K562 (cell line): ENCODE measurements around the gene ZNF680. TPM values are rescaled to one million over a fixed set of nuclear protein-coding genes. Genes with fewer than 3 reads are reported as not detected.

Experiments used
- ATAC-seq: fragments of 200-7000 bp; cut with Tn5 transposase; 3 replicates; pipeline ENCODE4 v1.9.1; 2020; ENCODE audit warnings: moderate library complexity
- BruUV-seq: library from RNA; stranded (reverse); fragments of 400-500 nt; replicated peaks from 2 replicates; lab custom pipeline; 2021; lab: Mats Ljungman, UMichigan
- CTCF ChIA-PET: fragments of 300-600 bp; formaldehyde crosslinking; extraction: SDS; loops from one replicate; lab custom pipeline; 2021; ENCODE audit warnings: low intra/inter-chr PET ratio; lab: Yijun Ruan, JAX
- POLR2A ChIA-PET: fragments of 300-600, 350-650 bp; sonication (Branson Sonifier 250); formaldehyde crosslinking; extraction: SDS; loops from one replicate; lab custom pipeline; 2021; ENCODE audit warnings: antibody characterized with exemption, inconsistent platforms; lab: Yijun Ruan, JAX
- DNase-seq, 4 experiments: peaks; one replicate each; pipeline versions ENCODE4 v3.0.0 to v3.0.0-alpha.2; 2011 to 2018; ENCODE audit warnings: low spot score in 3 of 4, mixed read lengths in 3 of 4; ENCODE audit errors: extremely low read depth in 1 of 4
- FAIRE-seq: peaks from 2 replicates; lab custom pipeline; 2011; peaks lifted over from hg19 to GRCh38; lab: Jason Lieb, UNC
- H2AFZ ChIP-seq: 2 replicates; pipeline ENCODE4 v1.6.0; 2011; ENCODE audit warnings: low read depth, low read length, control low read depth, inconsistent platforms
- H3K27ac ChIP-seq: fragments of 200-600 bp; 3 replicates; pipeline ENCODE4 v1.8.0; 2011; ENCODE audit warnings: low read depth, mild to moderate bottlenecking, control low read depth, inconsistent platforms, low read length, moderate library complexity, mixed read lengths; ENCODE audit errors: extremely low read depth
- H3K27me3 ChIP-seq, 2 experiments: fragments of 300-600 bp in 1 of 2; 2 replicates in 1 of 2; 3 replicates in 1 of 2; pipeline versions ENCODE4 v1.6.0 to v1.8.0; 2011; ENCODE audit warnings: inconsistent platforms in 2 of 2, low read length in 2 of 2, mild to moderate bottlenecking in 1 of 2, mixed read lengths in 1 of 2, moderate library complexity in 1 of 2; ENCODE audit not compliant: control insufficient read depth in 2 of 2, insufficient read depth in 2 of 2
- H3K36me3 ChIP-seq: fragments of 300-600 bp; 3 replicates; pipeline ENCODE4 v1.8.0; 2011; ENCODE audit warnings: mild to moderate bottlenecking, low read length, inconsistent platforms; ENCODE audit not compliant: control insufficient read depth, insufficient read depth
- H3K4me1 ChIP-seq, 2 experiments: fragments of 200-600 bp in 1 of 2; replicated peaks in 1 of 2; 2 replicates in 1 of 2; 3 replicates in 1 of 2; pipeline versions ENCODE4 v1.5.1 to v1.8.0; 2011; ENCODE audit warnings: inconsistent platforms in 2 of 2, low read length in 2 of 2, mild to moderate bottlenecking in 1 of 2, mixed read lengths in 1 of 2, moderate library complexity in 1 of 2; ENCODE audit not compliant: control insufficient read depth in 2 of 2, insufficient read depth in 2 of 2
- H3K4me2 ChIP-seq: 2 replicates; pipeline ENCODE4 v1.6.1; 2011; ENCODE audit warnings: low read length, control low read depth, inconsistent platforms, mixed read lengths; ENCODE audit not compliant: insufficient read depth
- H3K4me3 ChIP-seq: fragments of 200-600 bp; sonication (generic), shearing (Covaris generic); 2 replicates; pipeline ENCODE4 v1.5.1; 2016; ENCODE audit warnings: control low read depth, inconsistent platforms
- H3K79me2 ChIP-seq: fragments of 200-600 bp; 3 replicates; pipeline ENCODE4 v1.8.0; 2011; ENCODE audit warnings: low read length, inconsistent platforms; ENCODE audit not compliant: control insufficient read depth, insufficient read depth
- H3K9ac ChIP-seq, 2 experiments: 2 replicates each; pipeline versions ENCODE4 v1.6.0 to v1.6.1; 2011; ENCODE audit warnings: low read depth in 2 of 2, low read length in 2 of 2, control low read depth in 1 of 2, inconsistent platforms in 1 of 2, mild to moderate bottlenecking in 1 of 2, mixed read lengths in 1 of 2; ENCODE audit not compliant: insufficient read depth in 1 of 2
- H3K9me1 ChIP-seq: one replicate; pipeline ENCODE4 v1.6.0; 2011; ENCODE audit warnings: inconsistent platforms, mild to moderate bottlenecking, low read length, moderate library complexity; ENCODE audit not compliant: control insufficient read depth, insufficient read depth
- H3K9me3 ChIP-seq: replicated peaks from 2 replicates; pipeline ENCODE4 v1.5.1; 2011; ENCODE audit warnings: low read depth, low read length, inconsistent platforms; ENCODE audit not compliant: control insufficient read depth, insufficient read depth
- H4K20me1 ChIP-seq: replicated peaks from 2 replicates; pipeline ENCODE4 v1.6.1; 2011; ENCODE audit warnings: low read length, inconsistent platforms, mixed read lengths; ENCODE audit not compliant: control insufficient read depth, insufficient read depth
- ARID1B ChIP-seq: fragments of 450-650 bp; IDR thresholded peaks from 2 replicates; pipeline ENCODE4 v1.6.1; 2016; ENCODE audit warnings: antibody characterized with exemption, mild to moderate bottlenecking, inconsistent platforms
- ARID2 ChIP-seq: fragments of 450-650 bp; IDR thresholded peaks from 2 replicates; pipeline ENCODE4 v1.6.1; 2017; ENCODE audit warnings: antibody characterized with exemption, mild to moderate bottlenecking
- GTF2E2 ChIP-seq: fragments of 200-800 bp; sonication (Bioruptor generic); IDR thresholded peaks from 2 replicates; pipeline ENCODE4 v1.6.1; 2016; ENCODE audit warnings: missing genetic modification characterization, missing compliant biosample characterization
- HNRNPUL1 ChIP-seq: fragments of 200-400 bp; formaldehyde crosslinking; IDR thresholded peaks from 2 replicates; pipeline ENCODE4 v1.6.1; 2017; ENCODE audit warnings: low read length
- RB1 ChIP-seq: fragments of 450-650 bp; IDR thresholded peaks from 2 replicates; pipeline ENCODE4 v1.6.1; 2017; ENCODE audit warnings: low read depth, mild to moderate bottlenecking
- RHOXF2B ChIP-seq: fragments of 250-450 bp; sonication (Bioruptor Pico); conservative IDR thresholded peaks from 2 replicates; pipeline ENCODE4 v1.5.1; 2021
- ZC3H11A ChIP-seq: IDR thresholded peaks from 2 replicates; pipeline ENCODE4 v1.6.1; 2012; ENCODE audit warnings: low read depth, low read length, improper control_type of control experiment
- ZNF76 ChIP-seq: fragments of 250-450 bp; sonication (Bioruptor Pico); IDR thresholded peaks from 2 replicates; pipeline ENCODE4 v1.4.0; 2020; ENCODE audit warnings: mild to moderate bottlenecking, moderate library complexity, borderline replicate concordance
- WGBS: fragments of 100-300 bp; shearing (Covaris generic); methylation state at CpG from one replicate; pipeline ENCODE4 v1.1.6; 2016; ENCODE audit warnings: low coverage, mixed read lengths; ENCODE audit not compliant: insufficient coverage; ENCODE audit errors: missing lambda C conversion rate; 5-methylcytosine and 5-hydroxymethylcytosine counted together
- in situ Hi-C: fragments of 300-500 bp; cut with MboI; formaldehyde crosslinking; loops from 4 replicates; pipeline ENCODE4 v1.15.0; 2018; ENCODE audit warnings: inconsistent platforms, mixed read lengths
- intact Hi-C: fragments of 100-400 bp; cut with micrococcal nuclease; formaldehyde crosslinking; loops from 2 replicates; pipeline ENCODE4 v1.14.2; 2022
- polyA plus RNA-seq, 8 experiments: library from polyadenylated mRNA; depleted of rRNA in 4 of 8; stranded (reverse) in 5 of 8; unstranded in 3 of 8; fragments of >200 nt; fragmentation: Nextera tagmentation in 2 of 8; fragmentation: Illumina TruSeq in 1 of 8; extraction: Ambion mirVana in 2 of 8; extraction: Trizol in 1 of 8; gene quantifications; 2 replicates each; pipeline versions ENCODE4 v1.2.1 to v1.2.3, GENCODE V29; 2011 to 2014; ENCODE audit warnings: inconsistent platforms in 1 of 8, missing spikeins in 1 of 8
- total RNA-seq, 7 experiments: library from RNA; depleted of rRNA in 6 of 7; stranded (reverse); fragments of >200 nt in 6 of 7; fragmentation: Illumina TruSeq in 2 of 7; extraction: Trizol in 2 of 7; gene quantifications; 2 replicates each; pipeline versions ENCODE4 v1.2.1 to v1.2.3, GENCODE V29; 2011 to 2021; ENCODE audit warnings: low replicate concordance in 1 of 7
- TF ChIP-seq, protein P1 (sequence below): conservative IDR thresholded peaks from 2 replicates; pipeline ENCODE4 v1.6.1; 2011; ENCODE audit warnings: low read depth, mild to moderate bottlenecking, low read length; ENCODE audit not compliant: control insufficient read depth
- TF ChIP-seq, protein P2 (sequence below): sonication (generic); formaldehyde crosslinking; IDR thresholded peaks from 2 replicates; pipeline ENCODE4 v1.8.1; 2023; ENCODE audit warnings: mild to moderate bottlenecking, missing genetic modification reagents
- TF ChIP-seq, protein P3 (sequence below): fragments of 200-800 bp; sonication (Bioruptor generic); IDR thresholded peaks from 2 replicates; pipeline ENCODE4 v1.6.1; 2017; ENCODE audit warnings: missing genetic modification characterization, missing compliant biosample characterization
- TF ChIP-seq, protein P4 (sequence below): fragments of 450-650 bp; IDR thresholded peaks from 2 replicates; pipeline ENCODE4 v1.6.1; 2016; ENCODE audit warnings: low read depth, mild to moderate bottlenecking, moderate library complexity
- TF ChIP-seq, protein P5 (sequence below): IDR thresholded peaks from 2 replicates; pipeline ENCODE4 v1.6.1; 2014; ENCODE audit warnings: antibody characterized with exemption
- TF ChIP-seq, protein P6 (sequence below): fragments of 450-650 bp; conservative IDR thresholded peaks from 2 replicates; pipeline ENCODE4 v1.6.1; 2016; ENCODE audit warnings: missing genetic modification characterization, low read depth, mild to moderate bottlenecking, missing compliant biosample characterization, moderate library complexity

The ZNF680 gene
- total and polyA plus RNA-seq, 9 of the 15 experiments (the other 6 are each of a cell fraction or from before 2014, with no cell fraction given): 7.0 to 25.0 (median 12.0) TPM

DNA sequence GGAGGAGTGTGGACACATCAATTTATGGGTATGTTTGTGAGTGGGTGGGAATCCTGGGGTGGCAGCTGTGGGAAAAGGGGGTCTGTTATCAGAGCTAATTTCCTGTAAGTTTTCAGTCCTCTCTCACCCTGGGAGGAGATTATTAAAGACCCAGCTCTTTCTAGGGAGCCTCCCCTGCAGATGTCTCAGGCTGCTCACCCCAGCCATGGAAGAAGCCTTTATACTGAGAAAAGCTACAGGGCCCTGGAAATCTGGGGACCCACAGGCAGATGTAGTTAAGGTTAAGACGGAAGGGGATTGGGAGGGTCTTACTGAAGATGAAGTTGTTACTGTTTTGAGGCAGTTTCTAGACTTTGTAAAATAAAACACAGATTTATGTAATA, 4.6 kb downstream of the ZNF680 start:
- Histone ChIP-seq H3K4me2 (no peak overlapping the region), H3K27ac (no peak overlapping the region), H3K4me3 (no peak overlapping the region), H3K36me3 (peaks cover 5% of the 10 kb centered on the region; the same call in 1 of the 3 replicates), H3K4me1 (peaks cover 0 to 4% of the 10 kb centered on the region in 2 experiments; a peak in 3 of 5 replicates), H3K79me2 (peaks cover 71% of the 10 kb centered on the region), H3K9me3 (no peaks in the 10 kb centered on the region), H4K20me1 (no peaks in the 10 kb centered on the region), H2AFZ (no peak overlapping the region)
- 47% methylated on average over 1 of the region's 1 CpG for whole genome bisulfite sequencing
- ChIA-PET CTCF (no interaction called here), POLR2A (no interaction called here)
- no peak for FAIRE-seq
- TF ChIP-seq, protein P1, sequence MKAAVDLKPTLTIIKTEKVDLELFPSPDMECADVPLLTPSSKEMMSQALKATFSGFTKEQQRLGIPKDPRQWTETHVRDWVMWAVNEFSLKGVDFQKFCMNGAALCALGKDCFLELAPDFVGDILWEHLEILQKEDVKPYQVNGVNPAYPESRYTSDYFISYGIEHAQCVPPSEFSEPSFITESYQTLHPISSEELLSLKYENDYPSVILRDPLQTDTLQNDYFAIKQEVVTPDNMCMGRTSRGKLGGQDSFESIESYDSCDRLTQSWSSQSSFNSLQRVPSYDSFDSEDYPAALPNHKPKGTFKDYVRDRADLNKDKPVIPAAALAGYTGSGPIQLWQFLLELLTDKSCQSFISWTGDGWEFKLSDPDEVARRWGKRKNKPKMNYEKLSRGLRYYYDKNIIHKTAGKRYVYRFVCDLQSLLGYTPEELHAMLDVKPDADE: no peak
- TF ChIP-seq ZNF76 (CRISPR knock-in tag) (no peak), ZC3H11A (no peak), RB1 (no peak), ARID2 (no peak), HNRNPUL1 (no peak), RHOXF2B (no peak), ARID1B (no peak), GTF2E2 (no peak)
- TF ChIP-seq, protein P2, sequence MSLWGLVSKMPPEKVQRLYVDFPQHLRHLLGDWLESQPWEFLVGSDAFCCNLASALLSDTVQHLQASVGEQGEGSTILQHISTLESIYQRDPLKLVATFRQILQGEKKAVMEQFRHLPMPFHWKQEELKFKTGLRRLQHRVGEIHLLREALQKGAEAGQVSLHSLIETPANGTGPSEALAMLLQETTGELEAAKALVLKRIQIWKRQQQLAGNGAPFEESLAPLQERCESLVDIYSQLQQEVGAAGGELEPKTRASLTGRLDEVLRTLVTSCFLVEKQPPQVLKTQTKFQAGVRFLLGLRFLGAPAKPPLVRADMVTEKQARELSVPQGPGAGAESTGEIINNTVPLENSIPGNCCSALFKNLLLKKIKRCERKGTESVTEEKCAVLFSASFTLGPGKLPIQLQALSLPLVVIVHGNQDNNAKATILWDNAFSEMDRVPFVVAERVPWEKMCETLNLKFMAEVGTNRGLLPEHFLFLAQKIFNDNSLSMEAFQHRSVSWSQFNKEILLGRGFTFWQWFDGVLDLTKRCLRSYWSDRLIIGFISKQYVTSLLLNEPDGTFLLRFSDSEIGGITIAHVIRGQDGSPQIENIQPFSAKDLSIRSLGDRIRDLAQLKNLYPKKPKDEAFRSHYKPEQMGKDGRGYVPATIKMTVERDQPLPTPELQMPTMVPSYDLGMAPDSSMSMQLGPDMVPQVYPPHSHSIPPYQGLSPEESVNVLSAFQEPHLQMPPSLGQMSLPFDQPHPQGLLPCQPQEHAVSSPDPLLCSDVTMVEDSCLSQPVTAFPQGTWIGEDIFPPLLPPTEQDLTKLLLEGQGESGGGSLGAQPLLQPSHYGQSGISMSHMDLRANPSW: no peak
- TF ChIP-seq, protein P3, sequence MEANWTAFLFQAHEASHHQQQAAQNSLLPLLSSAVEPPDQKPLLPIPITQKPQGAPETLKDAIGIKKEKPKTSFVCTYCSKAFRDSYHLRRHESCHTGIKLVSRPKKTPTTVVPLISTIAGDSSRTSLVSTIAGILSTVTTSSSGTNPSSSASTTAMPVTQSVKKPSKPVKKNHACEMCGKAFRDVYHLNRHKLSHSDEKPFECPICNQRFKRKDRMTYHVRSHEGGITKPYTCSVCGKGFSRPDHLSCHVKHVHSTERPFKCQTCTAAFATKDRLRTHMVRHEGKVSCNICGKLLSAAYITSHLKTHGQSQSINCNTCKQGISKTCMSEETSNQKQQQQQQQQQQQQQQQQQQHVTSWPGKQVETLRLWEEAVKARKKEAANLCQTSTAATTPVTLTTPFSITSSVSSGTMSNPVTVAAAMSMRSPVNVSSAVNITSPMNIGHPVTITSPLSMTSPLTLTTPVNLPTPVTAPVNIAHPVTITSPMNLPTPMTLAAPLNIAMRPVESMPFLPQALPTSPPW (CRISPR knock-in tag): no peak
- TF ChIP-seq, protein P4, sequence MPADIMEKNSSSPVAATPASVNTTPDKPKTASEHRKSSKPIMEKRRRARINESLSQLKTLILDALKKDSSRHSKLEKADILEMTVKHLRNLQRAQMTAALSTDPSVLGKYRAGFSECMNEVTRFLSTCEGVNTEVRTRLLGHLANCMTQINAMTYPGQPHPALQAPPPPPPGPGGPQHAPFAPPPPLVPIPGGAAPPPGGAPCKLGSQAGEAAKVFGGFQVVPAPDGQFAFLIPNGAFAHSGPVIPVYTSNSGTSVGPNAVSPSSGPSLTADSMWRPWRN: no peak
- TF ChIP-seq, protein P5, sequence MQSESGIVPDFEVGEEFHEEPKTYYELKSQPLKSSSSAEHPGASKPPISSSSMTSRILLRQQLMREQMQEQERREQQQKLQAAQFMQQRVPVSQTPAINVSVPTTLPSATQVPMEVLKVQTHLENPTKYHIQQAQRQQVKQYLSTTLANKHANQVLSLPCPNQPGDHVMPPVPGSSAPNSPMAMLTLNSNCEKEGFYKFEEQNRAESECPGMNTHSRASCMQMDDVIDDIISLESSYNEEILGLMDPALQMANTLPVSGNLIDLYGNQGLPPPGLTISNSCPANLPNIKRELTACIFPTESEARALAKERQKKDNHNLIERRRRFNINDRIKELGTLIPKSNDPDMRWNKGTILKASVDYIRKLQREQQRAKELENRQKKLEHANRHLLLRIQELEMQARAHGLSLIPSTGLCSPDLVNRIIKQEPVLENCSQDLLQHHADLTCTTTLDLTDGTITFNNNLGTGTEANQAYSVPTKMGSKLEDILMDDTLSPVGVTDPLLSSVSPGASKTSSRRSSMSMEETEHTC: no peak
- TF ChIP-seq, protein P6, sequence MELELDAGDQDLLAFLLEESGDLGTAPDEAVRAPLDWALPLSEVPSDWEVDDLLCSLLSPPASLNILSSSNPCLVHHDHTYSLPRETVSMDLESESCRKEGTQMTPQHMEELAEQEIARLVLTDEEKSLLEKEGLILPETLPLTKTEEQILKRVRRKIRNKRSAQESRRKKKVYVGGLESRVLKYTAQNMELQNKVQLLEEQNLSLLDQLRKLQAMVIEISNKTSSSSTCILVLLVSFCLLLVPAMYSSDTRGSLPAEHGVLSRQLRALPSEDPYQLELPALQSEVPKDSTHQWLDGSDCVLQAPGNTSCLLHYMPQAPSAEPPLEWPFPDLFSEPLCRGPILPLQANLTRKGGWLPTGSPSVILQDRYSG (tag): no peak
- TF ChIP-seq, all 486 proteins: peak for 0
- intact Hi-C loops: no loop called here
- no peak for ATAC-seq
- no peak overlapping the region for H3K9ac ChIP-seq
- in situ Hi-C loops: no loop called here
- no TSS peak for BruUV-seq
- no peaks in the 10 kb centered on the region for H3K9me1 ChIP-seq
- DNase-seq: no peak
- no peaks in the 10 kb centered on the region for H3K27me3 ChIP-seq
